GM13977 (cell line): Measurements from ENCODE around the gene GCH1.
A peak's percentile ranks its signal among the peaks of the same experiment; 100 is the strongest.

ENCODE experiments used
- DNase-seq: peaks from one replicate; pipeline ENCODE4 v3.0.0; 2012; ENCODE audit warnings: low spot score
- CTCF ChIP-seq: IDR thresholded peaks from 2 replicates; pipeline ENCODE4 v1.5.1; 2012; ENCODE audit warnings: mild to moderate bottlenecking, control low read depth; ENCODE audit not compliant: insufficient read depth; ENCODE audit errors: extremely low read depth, missing control alignments
- in situ Hi-C: fragments of 300-500 bp; cut with MboI; formaldehyde crosslinking; loops from one replicate; pipeline ENCODE4 v1.12.0; 2022; ENCODE audit warnings: low sequenced_read_pairs, low pct_unique_long_range_greater_than_20kb, mixed read lengths, inconsistent platforms; ENCODE audit not compliant: unreplicated experiment

The GCH1 gene

GRCh38 chr14:54852215-54852614, 50.4 kb downstream of the GCH1 start:
- in situ Hi-C loops = no loop called here
- no peak for TF ChIP-seq CTCF

GRCh38 chr14:54848910-54849309, 53.7 kb downstream of the GCH1 start:
- no peak for TF ChIP-seq CTCF
- DNase-seq = no peak
- in situ Hi-C loops = no loop called here

More at GRCh38 chr14:54852215-54852614, 50.4 kb downstream of the GCH1 start:
- no peak for DNase-seq

GRCh38 chr14:54845641-54846040, 57.0 kb downstream of the GCH1 start:
- DNase-seq = no peak
- in situ Hi-C loops = no loop called here
- no peak for TF ChIP-seq CTCF

GRCh38 chr14:54844479-54844878, 58.1 kb downstream of the GCH1 start:
- in situ Hi-C loops = no loop called here
- no peak for DNase-seq
- no peak for TF ChIP-seq CTCF

- peak; percentile 17 for DNase-seq
- in situ Hi-C loops = no loop called here
- TF ChIP-seq CTCF = peak; percentile 4
Measured at GRCh38 chr14:54840798-54841197, 61.8 kb downstream of the GCH1 start.

GRCh38 chr14:54840336-54840735, 62.3 kb downstream of the GCH1 start:
- no peak for DNase-seq
- no peak for TF ChIP-seq CTCF
- in situ Hi-C loops = no loop called here

- DNase-seq = no peak
- TF ChIP-seq CTCF = no peak
- in situ Hi-C loops = no loop called here
Measured at GRCh38 chr14:54839701-54840119, 62.9 kb downstream of the GCH1 start.
